Parathyroid adenoma (tissue), 2 donors: ENCODE measurements around the gene SLC25A21.
A peak's percentile ranks its signal among the peaks of the same experiment; 100 is the strongest.

ENCODE experiments used
- H2AFZ ChIP-seq: fragments of 300-600 bp; sonication (generic); one replicate; pipeline ENCODE4 v1.7.0; 2017; ENCODE audit warnings: antibody characterized with exemption, mild to moderate bottlenecking
- H3K27ac ChIP-seq: fragments of 300-600 bp; sonication (generic); one replicate; pipeline ENCODE4 v1.7.0; 2017
- H3K27me3 ChIP-seq: fragments of 300-600 bp; sonication (generic); one replicate; pipeline ENCODE4 v1.7.0; 2017; ENCODE audit warnings: low read length; ENCODE audit not compliant: control insufficient read depth, insufficient read depth
- H3K36me3 ChIP-seq: fragments of 300-600 bp; sonication (generic); one replicate; pipeline ENCODE4 v1.7.0; 2017; ENCODE audit warnings: low read length; ENCODE audit not compliant: control insufficient read depth, insufficient read depth
- H3K4me1 ChIP-seq: fragments of 300-600 bp; sonication (generic); one replicate; pipeline ENCODE4 v1.7.0; 2017; ENCODE audit warnings: control low read depth
- H3K4me2 ChIP-seq: fragments of 300-600 bp; sonication (generic); one replicate; pipeline ENCODE4 v1.7.0; 2017; ENCODE audit warnings: low read length
- H3K4me3 ChIP-seq: fragments of 300-600 bp; sonication (generic); one replicate; pipeline ENCODE4 v1.7.0; 2017; ENCODE audit warnings: low read depth, low read length
- H3K79me2 ChIP-seq: fragments of 300-600 bp; sonication (generic); one replicate; pipeline ENCODE4 v1.7.0; 2017; ENCODE audit warnings: control low read depth
- H3K9ac ChIP-seq: fragments of 300-600 bp; sonication (generic); one replicate; pipeline ENCODE4 v1.7.0; 2017; ENCODE audit warnings: mild to moderate bottlenecking
- H3K9me3 ChIP-seq: fragments of 300-600 bp; sonication (generic); one replicate; pipeline ENCODE4 v1.7.0; 2017; ENCODE audit warnings: low read length; ENCODE audit not compliant: control insufficient read depth
- CTCF ChIP-seq: fragments of 300-600 bp; sonication (generic); IDR thresholded peaks from one replicate; pipeline ENCODE4 v1.7.0; 2017; ENCODE audit warnings: antibody characterized with exemption, mild to moderate bottlenecking
- donor health status: primary hyperparathyroidism.

SLC25A21 gene

GRCh38 chr14:36649872-36650650 is 522.3 kb downstream of the SLC25A21 start:
- Histone ChIP-seq H2AFZ (no peak overlapping the region), H3K4me1 (no peaks in the 10 kb centered on the region), H3K79me2 (peaks cover 9% of the 10 kb centered on the region), H3K27ac (no peak overlapping the region), H3K9me3 (no peaks in the 10 kb centered on the region), H3K4me2 (no peak overlapping the region), H3K9ac (no peak overlapping the region), H3K36me3 (no peaks in the 10 kb centered on the region), H3K4me3 (no peak overlapping the region), H3K27me3 (no peaks in the 10 kb centered on the region)
- TF ChIP-seq CTCF, result no peak

- H3K36me3 ChIP-seq, result no peaks in the 10 kb centered on the region
- H3K4me1 ChIP-seq, result no peaks in the 10 kb centered on the region
- no peaks in the 10 kb centered on the region for H3K9me3 ChIP-seq
- TF ChIP-seq CTCF, result peak; percentile 64
- peaks cover 2% of the 10 kb centered on the region for H3K79me2 ChIP-seq
- peak overlapping the region; percentile 88 for H2AFZ ChIP-seq
- no peak overlapping the region for H3K27ac ChIP-seq
- peak overlapping the region; percentile 90 for H3K4me2 ChIP-seq
- no peaks in the 10 kb centered on the region for H3K27me3 ChIP-seq
- peak overlapping the region; percentile 53 for H3K4me3 ChIP-seq
- H3K9ac ChIP-seq, result no peak overlapping the region
Observed at GRCh38 chr14:36647824-36648753, 524.3 kb downstream of the SLC25A21 start.

DNA sequence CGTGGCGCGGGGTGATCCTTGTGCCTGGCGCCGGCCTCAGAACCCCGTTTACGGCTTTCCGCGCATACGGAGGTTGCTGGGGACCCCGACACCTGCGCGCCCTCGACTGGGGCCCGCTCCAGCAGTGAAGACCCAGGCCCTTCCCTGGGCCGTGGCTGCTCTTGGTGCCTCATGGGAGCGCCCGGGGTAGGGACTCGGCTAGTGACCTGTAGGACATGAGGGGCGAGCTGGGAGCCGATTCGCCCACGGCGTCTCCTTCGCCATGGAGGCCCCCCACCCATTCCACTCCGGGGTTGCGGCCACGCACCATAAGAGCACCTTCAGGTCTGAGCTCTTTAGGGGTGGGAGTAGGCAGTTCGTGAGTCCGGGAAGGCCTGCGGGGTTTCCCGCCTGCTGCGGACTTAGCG is 525.0 kb downstream of the SLC25A21 start:
- no peak overlapping the region for H3K9ac ChIP-seq
- H3K36me3 ChIP-seq, result no peaks in the 10 kb centered on the region
- peaks cover 2% of the 10 kb centered on the region for H3K79me2 ChIP-seq
- H3K27ac ChIP-seq, result no peak overlapping the region
- peak overlapping the region; percentile 88 for H2AFZ ChIP-seq
- H3K4me3 ChIP-seq, result peak overlapping the region; percentile 53
- H3K4me2 ChIP-seq, result peak overlapping the region; percentile 90
- H3K27me3 ChIP-seq, result no peaks in the 10 kb centered on the region
- TF ChIP-seq CTCF, result no peak
- H3K9me3 ChIP-seq, result no peaks in the 10 kb centered on the region
- H3K4me1 ChIP-seq, result no peaks in the 10 kb centered on the region

GRCh38 chr14:36646664-36647416 is 525.6 kb downstream of the SLC25A21 start:
- H3K9ac ChIP-seq, result no peak overlapping the region
- H3K4me1 ChIP-seq, result no peaks in the 10 kb centered on the region
- no peaks in the 10 kb centered on the region for H3K27me3 ChIP-seq
- no peaks in the 10 kb centered on the region for H3K36me3 ChIP-seq
- no peak overlapping the region for H3K27ac ChIP-seq
- H3K9me3 ChIP-seq, result no peaks in the 10 kb centered on the region
- TF ChIP-seq CTCF, result peak; percentile 12
- no peak overlapping the region for H3K4me2 ChIP-seq
- H2AFZ ChIP-seq, result peak overlapping the region; percentile 88
- H3K4me3 ChIP-seq, result no peak overlapping the region
- H3K79me2 ChIP-seq, result peaks cover 2% of the 10 kb centered on the region
